HG03575 (cell line): ENCODE results near the gene ADAMTS14.
"Not testable (repeated sequence)": the region's sequence is repeated elsewhere in the genome, so short reads cannot be mapped to it uniquely, and the experiment has no call there.

Experiments
- ATAC-seq: cut with Tn5 transposase; IDR thresholded peaks from one replicate; pipeline ENCODE4 v1.9.1; 2021; ENCODE audit not compliant: unreplicated experiment, insufficient number of reproducible peaks, low FRiP score; ENCODE audit errors: extremely low read depth

Gene ADAMTS14

DNA sequence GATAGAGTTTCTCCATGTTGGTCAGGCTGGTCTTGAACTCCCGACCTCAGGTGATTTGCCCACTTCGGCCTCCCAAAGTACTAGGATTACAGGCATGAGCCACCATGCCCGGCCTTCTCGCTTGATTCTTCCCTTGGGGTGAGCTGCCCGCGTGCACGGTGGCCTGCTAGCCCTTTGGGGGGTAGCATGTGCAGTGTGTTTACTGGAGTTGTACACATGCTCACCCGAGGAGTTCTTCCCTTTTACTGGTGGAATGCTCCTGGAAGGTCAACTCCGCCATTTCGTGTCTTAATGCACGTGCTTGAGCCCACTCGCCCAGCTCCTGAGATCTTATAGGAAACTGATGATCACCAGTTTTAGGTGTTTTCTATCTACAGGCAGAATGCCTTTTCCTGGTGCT lies 17.0 kb upstream of the ADAMTS14 start:
- ATAC-seq, result no peak

DNA sequence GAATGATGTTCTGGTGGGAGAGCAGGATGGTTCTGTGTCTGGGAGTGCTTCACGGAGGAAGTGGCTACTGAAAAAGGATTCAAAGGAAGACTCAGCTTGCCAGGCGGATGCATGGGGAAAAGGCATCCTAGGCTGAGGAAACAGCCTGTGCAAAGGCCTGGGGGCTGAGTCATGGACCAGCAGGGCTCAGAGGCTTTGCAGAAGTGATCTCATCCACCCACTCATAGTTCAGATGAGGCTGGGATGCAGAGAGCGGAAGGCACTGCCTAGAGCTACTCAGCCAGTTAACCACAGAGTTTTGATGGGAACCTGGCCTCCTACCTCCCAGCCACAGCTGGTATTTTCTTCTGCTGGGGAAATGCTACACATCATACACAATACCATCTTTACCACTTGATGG lies 15.8 kb upstream of the ADAMTS14 start:
- no peak for ATAC-seq

DNA sequence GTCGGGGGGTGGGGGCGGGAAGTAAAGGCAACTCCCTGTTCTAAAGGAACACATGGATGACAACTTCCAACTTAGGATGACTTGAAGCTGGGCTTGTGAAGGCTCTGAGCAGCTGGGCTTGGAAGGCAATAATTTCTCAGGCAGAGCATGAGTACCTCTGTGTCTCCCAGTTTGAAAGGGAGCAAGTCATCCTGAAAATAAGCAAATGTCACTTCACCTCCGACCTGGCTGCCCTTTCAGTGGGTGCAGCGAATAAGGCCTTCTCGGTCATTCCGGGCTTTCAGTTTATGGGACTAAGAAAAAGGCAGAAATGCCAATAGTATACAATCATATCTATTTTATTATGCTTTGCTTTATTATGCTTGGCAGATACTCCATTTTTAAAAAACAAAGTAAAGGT lies 15.3 kb upstream of the ADAMTS14 start:
- ATAC-seq, result no peak

DNA sequence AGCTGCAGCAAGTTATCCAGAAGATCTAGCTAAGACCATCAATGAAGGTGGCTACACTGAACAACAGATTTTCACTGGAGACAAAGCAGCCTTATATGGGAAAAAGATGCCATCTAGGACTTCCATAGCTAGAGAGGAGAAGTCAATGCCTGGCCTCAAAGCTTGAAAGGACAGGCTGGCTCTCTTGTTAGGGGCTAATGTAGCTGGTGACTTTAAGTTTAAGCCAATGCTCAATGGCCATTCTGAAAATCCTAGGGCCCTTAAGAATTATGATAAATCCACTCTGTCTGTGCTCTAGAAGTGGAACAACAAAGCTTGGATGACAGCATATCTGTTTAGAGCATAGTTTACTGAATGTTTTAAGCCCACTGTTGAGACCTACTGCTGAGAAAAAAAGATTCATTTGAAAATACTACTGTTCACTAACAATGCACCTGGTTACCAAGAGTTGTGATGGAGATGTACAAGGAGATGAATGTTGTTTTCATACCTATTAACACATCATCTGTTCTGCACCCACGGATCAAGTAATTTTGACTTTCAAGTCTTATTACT lies 13.6 kb upstream of the ADAMTS14 start:
- no peak for ATAC-seq

DNA sequence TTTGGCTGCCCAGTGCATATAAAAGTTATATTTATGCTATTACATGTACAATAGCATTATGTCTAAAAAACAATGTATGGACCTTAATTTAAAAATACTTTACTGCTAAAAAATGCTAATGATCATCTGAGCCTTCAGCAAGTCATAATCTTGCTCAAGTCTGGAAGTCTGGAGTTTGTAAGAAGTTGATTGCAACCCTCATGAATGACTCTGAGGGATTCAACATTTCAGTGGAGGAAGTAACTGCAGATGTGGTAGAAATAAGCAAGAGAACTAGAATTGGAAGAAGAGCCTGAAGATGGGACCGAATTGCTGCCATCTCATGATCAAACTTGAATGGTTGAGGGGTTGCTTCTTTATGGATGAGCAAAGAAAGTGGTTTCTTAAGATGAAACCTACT lies 13.0 kb upstream of the ADAMTS14 start:
- no peak for ATAC-seq

DNA sequence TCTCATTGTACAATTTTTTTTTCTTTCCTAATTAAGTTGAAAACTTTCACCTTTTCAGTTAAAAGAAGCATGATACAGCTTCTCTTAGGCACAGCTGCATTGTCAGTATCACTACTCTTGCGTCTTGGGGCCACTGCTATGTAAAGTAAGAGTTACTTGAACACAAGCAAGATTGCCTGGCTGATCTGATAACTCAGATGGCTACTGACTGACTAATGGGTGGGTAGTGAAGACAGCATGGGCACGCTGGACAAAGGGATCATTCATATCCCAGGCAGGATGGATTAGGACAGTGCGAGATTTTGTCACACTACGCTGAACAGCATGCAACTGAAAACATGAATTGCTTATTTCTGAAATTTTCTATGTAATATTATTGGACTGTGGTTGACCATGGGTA lies 11.6 kb upstream of the ADAMTS14 start:
- no peak for ATAC-seq

DNA sequence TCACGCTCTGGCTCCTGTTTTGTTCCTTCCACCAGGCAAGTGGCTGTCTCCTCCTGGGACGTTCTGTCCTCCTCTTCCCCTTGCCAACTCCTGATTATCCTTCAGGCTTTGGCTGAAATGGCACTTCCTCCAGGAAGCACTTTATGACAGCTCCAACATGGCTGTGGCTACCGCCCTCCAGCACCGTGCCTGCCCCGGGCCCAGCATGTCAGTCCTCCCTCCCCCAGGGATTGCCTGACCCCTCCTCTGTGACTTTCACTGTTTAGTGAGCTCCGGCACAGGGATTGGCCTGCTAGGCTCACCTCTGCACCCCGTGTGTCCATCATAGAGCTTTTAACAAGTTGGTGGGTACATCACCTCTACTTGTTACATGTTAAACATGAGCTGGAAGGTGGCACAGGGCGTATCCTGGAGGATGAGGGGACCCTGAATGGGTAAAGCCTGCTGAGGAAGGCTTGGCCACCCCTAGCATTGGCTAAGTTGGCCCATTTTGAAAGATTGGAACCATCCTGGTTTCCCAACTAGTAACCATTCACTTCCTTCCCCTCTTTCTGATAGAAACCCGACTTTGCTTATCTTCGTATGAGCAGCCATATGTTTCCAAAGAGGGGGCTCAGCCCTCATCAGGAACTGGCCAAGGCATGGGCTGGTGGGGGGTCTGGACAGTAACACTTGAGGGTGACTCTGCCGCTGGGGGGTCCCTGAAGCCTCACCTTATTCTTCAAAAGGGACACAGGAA lies 10.5 kb upstream of the ADAMTS14 start:
- no peak for ATAC-seq

DNA sequence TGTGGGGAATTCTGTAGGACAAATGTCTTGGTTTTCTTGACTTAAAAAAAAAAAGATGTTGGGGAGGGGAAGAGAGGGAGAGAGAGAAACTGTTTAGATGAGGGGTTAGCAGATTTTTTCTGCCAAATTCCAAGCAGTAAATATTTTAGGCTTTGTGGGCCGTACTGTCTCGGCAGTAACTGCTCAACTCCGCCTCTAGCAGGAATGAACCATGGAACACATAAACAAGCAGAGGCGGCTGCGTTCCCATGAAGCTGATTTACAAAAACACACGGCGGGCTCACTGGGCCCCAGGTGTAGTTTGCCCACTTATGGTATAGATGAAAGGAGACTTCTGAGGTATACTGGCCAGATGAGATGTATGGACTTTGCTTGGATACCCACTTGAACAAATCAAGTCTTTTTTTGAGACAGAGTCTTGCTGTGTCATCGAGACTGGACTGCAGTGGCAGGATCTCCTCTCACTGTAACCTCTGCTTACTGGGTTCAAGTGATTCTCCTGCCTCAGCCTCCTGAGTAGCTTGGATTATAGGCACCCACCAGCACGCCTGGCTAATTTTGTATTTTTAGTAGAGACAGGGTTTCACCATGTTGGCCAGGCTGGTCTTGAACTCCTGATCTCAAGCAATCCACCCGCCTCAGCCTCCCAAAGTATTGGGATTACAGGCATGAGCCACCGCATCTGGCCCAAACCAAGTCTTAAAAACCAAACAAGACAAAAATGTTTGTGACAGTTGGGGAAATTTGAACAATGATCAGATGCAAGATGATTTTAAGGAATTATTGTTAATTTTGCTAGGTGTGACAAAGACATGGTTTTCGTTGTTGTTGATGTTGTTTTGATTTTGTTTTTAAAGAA lies 9.7 kb upstream of the ADAMTS14 start:
- no peak for ATAC-seq

DNA sequence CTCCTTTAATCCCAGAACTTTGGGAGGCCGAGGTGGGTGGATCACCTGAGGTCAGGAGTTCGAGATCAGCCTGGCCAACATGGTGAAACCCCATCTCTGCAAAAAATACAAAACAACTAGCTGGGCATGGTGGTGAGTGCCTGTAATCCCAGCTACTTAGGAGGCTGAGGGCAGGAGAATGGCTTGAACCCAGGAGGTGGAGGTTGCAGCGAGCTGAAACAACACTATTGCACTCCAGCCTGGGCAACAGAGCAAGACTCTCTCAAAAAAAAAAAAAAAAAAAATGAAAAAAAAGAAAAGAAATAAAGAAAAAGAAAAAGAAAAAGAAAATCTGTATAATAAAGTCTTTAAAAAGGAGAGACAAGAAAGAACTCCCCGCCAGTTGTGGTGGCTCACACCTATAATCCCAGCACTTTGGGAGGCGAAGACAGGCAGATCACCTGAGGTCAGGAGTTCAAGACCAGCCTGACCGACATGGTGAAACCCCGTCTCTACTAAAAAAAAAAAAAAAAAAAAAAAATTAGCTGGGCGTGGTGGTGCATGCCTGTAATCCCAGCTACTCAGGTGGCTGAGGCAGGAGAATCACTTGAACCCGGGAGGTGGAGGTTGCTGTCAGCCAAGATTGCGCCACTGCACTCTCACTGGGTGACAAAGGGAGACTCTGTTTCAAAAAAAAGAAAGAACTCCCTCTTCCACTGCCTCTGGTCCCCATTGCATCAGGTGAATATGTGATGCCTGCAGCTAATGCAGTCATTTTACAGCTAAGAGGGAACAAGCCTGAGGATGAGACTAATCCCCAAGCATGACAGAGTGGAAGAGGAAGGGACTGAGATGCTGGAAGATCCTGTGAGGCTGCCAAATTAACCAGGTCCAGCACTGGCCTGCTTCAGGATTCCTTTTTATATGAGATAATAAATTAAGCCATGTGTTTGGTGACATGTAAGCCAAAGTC lies 8.6 kb upstream of the ADAMTS14 start:
- not testable (repeated sequence) for ATAC-seq

DNA sequence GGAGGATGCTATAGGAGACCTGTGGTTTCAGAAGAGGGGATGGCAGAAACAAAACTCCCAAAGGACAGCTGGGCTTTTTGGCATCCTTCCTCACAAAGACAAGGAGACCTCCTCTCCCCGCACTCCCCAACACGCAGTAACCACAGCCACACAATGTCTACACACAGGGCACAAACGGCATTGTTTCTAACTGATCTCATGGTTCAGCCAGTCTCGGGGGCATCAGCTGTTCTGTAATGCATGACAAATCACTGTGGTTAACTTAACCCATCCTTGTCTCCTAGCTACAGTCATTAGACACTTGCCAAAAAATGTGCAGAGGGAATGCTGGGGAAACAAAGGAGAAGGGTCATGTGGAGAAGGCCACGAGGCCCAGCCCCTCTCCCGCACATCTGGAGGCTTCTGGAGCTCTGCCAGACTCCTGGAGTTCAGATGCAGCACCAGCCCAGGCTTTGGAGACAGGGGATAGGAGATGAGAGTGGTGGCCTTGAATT lies 7.6 kb upstream of the ADAMTS14 start:
- ATAC-seq, result no peak

DNA sequence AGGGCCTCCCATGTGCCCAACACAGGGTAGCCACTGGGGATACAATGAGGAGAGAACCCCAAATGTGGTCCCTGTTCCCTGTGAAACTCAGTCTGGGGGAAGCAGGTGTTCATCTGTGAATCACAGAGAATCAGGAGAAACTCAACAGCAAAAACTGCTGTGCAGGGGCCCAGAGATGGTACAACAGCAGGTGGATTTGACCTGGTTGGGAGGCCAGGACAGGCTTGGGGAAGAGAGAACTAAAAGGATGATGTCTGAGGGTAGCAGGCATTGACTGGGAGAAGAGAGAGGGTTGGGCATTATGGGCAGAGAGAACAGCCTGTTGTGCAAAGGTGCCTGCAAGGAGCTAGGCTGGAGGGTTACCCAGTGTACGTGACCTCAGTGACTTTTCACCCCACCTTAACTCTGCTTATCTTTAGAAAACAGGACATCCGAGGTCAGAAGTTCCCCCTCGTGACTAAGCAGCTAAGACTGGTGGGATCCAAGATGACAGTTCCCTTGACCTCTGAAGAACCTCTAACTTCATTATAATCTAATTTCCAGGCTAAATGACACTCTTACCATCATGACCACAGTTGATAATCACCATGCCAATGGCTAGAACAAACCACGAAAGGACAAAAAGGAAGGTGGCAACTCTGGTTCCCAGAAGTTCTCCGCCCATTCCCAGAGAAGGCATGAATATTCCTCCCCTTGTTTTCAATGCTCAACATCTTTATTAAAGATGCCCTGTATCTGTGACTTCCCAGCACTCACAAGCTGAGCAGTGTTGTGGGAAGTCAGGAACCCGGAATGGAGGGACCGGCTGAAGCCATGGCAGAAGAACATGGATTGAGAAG lies 5.1 kb upstream of the ADAMTS14 start:
- ATAC-seq, result no peak

DNA sequence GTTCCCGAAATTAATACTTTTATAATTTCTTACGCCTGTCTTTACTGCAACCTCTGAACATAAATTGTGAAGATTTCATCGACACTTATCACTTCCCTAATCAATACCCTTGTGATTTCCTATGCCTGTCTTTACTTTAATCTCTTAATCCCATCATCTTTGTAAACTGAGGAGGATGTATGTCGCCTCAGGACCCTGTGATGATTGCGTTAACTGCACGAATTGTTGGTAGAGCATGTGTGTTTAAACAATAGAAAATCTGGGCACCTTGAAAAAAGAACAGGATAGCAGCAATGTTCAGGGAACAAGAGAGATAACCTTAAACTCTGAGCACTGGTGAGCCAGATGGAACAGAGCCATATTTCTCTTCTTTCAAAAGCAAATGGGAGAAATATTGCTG lies 4.5 kb upstream of the ADAMTS14 start:
- ATAC-seq, result not testable (repeated sequence)

DNA sequence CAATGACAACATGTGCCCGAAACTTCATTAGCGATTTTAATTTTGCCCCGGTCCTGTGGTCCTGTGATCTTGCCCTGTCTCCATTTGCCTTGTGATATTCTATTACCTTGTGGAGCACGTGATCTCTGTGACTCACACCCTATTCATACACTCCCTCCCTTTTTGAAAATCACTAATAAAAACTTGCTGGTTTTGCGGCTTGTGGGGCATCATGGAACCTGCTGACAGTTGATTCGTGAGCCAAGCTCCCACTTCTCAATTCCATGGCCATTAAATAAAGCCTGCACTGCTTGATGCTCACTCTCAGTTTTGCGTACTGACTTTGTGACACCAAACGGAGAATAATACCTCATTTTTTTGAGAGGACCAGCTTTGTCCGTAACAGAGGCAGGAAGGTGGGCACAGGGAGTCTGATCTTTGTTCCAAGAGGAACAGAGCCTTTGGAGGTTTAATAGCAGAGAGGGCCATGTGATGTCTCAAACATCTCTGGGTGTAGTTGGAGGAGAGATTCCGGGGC lies 3.8 kb upstream of the ADAMTS14 start:
- no peak for ATAC-seq

DNA sequence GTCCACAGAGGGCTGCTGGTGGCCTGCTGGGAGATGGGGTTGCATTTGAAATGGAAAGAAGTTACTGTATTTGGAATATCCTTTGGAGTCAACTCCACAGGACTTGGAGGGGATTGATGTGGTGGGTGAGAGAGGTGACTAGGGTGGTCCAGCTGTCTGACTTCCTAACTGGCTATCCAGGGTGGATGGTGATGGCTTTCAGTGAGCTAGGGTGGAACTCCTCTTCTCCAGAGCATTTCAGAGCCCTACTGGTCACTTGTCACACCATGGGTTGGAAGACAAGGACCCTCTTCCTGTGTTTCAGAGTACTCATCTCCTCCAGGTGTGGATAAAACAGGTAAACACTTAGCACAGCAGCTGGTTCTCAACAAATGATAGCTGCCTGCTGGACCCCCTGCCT lies 3.3 kb upstream of the ADAMTS14 start:
- ATAC-seq, result no peak

DNA sequence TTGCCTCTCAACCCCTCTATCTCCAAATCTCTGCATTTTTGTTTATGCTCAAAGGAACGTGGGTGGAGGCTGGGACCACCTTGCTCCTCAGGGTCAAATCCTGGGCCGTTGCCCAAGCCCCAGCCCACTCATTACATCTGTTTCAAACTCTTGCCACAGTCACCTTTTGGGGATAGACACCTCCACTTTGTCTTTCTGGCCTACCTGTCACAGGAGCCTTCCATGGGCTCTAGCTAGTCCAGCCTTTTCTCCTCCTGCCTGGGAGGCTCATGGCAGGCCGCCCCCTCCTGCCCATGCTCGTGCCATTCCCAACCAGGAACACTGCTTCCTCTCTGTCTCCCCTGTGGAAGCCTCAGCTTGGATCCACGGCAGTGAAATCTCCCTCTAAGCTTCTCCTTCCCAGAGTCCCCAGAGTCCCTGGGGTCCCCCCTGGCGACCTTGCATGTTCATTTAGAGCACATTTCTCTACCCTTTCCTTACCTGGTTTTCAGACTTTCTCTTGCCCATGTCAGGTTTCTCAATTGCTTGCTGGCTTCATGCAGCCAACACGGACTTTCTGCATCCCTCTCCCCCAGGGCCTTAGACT lies 2.5 kb upstream of the ADAMTS14 start:
- no peak for ATAC-seq

DNA sequence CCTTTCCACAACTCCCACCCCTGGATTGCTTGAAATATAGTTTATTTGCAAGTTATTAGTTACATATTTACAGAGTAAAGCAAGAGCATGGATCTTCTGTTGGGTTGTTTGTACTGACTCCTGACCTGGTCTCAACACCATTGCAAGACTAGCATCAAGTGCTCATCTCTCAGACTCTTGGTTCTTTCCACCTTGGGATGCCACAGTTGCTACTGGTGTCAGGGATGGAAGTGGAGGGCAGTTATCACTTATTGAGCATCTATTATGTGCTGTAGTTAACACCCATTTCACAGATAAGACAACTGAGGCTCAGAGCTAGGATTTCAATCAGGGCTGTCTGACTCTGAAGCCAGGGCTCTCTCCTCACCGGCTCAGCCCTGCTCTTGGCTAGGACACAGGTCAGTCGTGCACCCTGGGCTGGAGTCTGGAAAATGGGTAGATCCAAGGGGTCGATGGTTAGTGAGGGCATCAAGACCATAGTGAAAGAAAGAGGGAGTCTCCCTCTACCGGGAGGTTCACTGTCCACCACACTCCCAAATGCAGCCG lies 614 bp upstream of the ADAMTS14 start:
- ATAC-seq, result no peak
